ENCODE measurements around the gene HPS1.
"Not testable (repeated sequence)": the region's sequence is repeated elsewhere in the genome, so short reads cannot be mapped to it uniquely, and the experiment has no call there.

HPS1 gene

DNA sequence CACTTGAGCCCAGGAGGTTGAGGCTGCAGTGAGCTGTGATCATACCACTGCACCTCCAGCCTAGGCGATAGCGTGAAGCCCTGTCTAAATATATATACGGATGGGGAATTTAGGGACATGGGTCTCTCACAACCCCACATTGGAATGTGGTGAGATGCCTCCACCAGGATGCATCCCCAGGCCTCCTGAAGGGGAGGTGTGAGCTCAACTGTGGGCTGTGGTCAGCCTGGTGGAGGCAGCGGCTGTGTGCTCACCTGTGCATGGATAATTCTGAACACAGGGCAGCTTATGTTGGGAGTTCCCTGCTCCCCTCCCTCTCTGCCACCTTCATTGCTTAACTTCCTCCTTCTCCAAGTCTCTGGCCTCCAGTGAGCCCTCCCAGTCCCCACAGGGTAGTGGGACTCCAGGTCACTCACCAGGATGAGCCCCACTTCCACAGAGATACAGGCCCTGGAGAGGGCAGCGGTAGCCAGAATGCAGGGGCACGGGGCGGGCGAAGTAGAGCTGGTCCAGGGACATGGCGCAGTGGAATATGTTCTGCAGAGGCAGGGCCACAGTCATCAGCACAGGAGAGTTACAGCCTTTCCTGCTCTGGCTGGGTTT lies 62.1 kb downstream of the HPS1 start:
- no peak for DNase-seq

DNA sequence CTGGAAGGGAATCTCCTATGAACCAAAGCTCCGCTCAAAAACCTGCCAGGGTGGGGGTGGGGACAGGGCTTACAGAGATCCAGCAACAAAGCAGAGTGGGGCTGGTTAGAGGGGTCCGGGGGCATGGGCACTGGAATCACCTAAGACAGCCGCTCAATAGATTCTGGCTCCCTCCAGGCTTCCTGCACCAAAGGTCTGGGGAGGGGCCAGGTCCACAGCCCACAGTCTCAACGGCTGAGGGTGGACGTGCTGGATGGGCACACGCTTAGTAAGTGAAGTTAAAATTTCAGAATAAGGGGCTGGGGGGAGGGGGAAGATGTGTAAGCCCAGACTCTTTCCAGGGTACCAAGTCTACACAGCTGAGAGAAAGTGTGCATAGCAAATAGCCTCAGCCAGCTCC lies 62.9 kb downstream of the HPS1 start:
- no peak for DNase-seq

DNA sequence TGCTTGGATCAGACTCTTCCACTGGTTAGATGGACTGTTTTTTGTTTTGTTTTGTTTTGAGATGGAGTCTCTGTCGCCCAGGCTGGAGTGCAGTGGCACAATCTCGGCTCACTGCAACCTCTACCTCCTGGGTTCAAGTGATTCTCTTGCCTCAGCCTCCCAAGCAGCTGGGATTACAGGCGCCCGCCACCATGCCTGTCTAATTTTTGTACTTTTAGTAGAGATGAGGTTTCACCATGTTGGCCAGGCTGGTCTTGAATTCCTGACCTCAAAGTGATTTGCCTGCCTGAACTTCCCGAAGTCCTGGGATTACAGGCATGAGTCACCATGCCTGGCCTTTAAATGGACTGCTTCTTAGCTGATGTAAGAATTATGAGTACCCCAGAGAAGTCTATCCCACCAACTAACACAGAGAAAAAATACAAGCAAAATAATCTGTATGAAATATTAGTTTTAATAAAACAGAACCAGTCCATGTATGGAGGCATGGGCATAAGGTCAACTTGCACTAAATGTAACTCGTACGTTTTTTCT lies 63.5 kb downstream of the HPS1 start:
- DNase-seq: not testable (repeated sequence)

DNA sequence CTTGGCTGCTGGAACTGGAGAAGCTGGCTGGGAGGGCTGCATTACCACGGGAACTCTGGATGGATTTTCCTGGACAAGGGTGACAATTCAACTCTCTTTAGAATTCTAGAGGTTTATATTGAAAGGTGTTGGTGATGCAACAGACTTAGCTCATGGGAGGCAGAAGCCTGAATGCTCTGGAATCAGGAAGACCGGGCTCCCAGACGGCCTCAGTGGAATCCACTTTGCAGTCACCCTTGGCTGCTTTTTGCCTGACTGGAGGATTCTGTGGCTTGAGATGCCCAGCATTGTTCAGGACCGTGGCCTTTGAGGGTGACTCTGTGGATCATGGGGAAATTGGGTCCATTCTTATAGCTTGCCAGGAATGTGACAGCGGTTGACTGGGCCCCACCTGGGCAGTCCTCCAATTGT lies 64.0 kb downstream of the HPS1 start:
- DNase-seq: no peak

DNA sequence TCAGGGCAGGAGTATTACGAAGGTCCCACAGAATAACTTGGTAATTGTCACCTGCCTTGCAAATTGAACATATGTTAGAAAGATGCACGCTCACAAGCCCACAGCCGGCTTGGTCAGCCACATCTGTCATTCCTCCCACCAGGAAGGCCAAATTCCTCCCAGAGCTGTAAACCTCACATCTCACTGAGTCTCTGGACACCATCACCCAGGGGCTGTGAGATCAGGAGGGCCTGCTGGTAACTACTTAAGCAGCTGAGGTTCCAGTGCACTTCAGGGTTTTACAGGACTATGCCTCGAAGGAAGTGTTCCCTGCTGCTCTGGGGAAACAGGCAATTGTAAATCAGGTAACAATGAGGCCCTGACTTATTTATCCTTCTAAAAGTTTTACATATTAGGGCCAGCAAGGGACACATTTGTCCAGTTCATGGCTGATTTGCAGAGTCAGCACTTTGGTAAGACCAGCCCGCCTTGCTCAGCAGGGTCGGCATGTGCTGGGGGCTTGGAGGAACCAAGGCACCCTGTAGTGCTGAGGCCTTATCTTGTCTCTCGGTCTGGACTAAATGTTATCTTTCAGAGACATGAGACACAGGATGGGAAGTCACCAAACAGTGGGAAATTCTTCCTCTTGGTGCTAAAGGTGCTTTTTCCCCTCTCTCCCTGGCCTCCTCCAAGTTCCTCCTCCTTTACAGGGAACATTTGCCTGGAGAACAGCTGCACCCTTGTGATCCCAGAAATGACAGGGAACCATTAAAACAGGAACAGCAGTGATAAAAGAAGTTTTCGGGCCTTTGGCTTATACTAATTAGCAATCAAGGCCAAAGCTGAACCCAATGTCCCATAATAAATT lies 66.0 kb downstream of the HPS1 start:
- DNase-seq: no peak

DNA sequence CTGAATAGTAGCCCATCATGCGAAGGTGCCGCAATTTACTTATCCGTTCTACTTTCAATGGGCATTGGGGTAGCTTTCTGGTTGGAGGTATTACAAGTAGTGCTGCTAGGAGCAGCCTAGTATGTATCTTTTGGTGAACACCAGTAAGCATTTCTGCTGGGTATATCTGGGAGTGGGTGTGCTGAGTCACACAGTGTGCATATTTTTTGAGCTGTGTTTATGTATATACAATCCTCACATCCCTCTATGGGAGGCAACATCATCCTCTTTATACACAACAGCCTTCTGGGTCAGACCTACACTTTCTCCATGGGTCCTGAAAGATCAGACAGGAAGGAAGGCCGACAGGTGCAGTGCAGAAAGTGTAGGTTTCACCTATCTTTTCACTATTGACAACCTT lies 68.0 kb downstream of the HPS1 start:
- DNase-seq: no peak

DNA sequence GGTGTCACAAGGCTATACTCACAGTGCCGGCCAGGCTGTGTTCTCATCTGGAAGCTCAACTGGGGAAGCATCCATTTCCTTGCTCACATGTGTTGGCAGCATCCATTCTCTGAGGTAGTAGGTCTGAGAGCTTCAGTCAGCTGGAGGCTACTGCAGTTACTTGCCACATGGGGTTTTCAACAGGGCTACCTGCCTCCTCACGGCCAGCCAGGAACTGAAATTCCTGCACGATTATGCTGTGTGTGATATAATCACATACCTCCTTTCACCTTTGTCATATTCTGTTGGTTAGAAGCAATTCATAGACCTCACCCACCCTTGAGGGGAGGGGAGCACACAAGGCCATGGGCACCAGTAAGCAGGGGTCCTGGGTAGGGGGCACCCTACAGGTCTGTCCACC lies 69.2 kb downstream of the HPS1 start:
- no peak for DNase-seq

DNA sequence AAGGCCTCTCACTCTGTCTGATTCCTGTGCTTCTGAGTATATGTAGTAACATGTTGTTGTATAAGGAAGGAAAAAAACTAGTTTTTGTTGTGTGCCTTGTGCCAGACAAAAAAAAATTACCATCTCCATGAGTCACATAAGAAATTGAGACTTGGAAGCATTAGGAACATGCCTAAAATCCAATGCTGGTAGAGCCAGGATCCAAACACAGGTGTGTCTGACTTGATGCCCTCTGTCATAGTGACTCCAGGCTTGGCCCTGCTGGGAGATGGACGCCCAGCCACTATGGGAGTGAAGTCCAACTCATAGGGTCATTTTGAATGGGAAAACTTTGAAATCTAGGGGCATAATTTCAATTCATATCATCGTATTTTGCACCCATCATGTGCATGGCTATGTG lies 69.7 kb downstream of the HPS1 start:
- no peak for DNase-seq

DNA sequence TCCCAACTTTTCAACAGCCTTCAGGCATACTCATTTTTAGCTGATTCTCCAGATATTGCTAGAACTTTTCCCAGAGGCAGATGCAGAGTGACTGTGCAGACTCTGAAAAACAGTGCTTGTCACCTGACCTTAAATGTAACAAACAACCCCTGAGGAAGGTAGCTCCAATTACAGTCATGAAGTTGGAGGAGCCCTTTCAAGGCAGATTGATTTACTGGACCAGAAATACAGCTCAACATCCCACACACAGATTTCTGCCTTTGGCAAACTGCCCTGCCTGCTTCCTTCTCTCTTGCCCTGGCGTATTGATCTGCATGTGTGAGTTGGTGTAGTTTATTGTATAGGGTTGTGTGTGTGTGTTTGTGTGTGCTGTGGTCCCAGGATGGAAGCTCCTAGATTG lies 70.2 kb downstream of the HPS1 start:
- no peak for DNase-seq

DNA sequence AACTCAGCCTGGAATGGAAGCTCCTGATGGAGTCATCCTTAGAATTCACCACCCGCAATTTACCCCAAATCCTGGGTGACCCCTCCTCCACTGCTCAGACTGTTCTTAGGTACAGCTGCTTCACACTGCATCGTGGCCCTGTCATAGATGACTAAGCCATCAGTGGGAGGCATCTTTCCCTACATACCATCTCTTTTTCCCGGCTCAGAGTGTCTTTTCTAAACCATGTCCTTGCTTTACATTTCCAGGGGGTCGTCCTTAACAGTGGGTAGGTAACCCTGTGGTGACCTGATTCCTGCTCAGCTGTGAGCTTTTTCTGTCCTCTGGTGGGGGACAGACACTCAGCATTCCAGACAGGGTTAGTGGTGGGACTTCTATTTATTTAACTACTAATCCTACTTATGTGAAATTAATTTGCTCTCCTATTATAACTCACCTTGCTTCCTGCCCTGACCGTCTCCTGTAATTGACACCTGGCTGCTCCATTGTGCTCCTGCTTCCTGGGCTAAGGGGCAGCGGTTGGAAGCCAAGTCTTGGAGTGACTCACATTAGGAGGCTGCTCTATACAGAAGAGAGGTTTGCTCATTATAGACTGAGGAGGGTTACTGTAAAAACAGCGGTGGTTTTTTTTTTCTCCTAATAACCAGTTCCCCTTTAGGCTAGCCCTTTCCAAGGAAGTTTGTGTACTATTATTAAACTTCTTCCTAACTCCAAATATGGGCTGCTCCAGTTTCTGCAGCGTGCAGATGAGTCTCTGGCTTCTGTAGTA lies 72.3 kb downstream of the HPS1 start:
- DNase-seq: no peak

DNA sequence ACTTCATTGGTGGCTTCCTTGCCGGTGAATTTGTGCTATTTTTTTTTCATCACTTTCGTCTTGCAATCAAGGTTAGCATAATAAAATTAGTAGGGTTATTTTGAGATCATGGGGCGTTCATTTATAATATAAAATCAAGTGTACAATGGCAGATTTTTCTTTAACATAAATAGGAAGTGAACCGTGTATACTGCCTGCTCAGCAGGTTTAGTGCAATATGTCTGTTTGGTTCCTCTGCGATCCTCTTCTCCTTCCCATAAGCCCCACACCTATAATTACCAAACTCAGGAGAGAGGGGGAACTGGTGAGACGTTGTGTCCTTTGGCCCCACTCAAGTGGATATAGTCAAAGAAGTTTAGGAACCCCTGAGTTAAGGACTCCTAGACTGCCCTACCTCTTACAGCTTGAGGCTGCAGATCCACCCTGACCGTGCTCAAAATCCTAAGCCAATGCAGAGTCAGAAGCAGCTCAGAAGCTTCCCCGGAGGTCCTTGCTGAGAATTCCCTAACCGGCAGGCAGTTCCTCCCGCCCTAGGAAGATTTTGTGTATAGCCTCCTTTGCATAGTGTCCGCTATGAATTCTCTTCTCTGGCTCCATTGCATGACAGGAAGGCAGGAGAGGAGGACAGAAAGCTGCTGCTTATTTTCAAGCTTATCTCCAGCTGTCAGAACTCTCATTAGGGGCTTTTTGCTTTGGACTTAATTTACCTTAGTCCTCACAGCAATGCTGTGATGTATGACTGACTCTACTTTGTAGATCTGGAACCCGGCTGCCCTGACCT lies 73.3 kb downstream of the HPS1 start:
- no peak for DNase-seq

DNA sequence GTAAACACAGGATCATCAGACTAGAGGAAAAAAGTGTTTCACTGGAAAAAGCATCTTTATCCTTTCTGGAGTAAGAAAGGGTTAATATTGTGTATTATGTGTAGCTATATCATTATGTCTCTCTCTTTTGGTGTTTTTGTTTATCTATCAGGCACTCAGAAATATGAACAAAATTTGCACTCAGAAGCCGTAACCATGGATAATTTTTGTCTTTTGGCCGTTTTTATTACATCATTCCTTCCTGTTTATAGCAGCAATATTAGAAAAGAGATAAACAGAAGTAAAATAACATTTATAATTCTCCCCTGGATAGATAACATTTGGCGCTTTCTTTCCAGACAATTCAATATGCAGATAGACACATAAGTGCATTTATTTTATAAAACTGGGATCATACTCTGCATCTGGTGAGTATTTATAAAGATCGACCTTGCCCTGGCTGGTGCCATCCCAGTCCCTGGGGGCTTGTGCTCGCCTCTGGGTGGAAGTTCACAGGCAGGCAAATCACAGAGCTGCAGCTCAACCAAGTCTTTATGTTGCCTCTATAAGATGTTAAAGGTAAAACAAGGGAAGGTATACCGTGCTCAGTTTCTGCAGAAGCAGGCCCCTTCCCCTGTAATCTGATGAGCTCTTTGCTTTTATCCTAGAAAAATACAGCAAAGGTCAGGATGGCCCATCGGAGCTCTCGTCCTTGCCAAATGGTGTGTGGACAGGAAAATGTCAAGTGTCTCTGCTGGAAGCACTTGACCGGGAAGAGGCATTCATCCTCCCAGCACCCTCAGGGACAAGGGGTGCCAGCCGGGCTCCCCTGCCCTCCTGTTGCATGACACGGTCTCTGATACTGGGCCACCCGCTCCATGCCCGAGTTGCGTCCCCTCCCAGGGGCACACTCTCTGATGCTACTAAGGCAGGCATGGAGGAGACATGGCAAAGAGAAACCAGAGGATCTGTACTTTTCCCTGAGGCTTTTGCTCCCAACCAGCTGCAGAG lies 75.6 kb downstream of the HPS1 start:
- no peak for DNase-seq

DNA sequence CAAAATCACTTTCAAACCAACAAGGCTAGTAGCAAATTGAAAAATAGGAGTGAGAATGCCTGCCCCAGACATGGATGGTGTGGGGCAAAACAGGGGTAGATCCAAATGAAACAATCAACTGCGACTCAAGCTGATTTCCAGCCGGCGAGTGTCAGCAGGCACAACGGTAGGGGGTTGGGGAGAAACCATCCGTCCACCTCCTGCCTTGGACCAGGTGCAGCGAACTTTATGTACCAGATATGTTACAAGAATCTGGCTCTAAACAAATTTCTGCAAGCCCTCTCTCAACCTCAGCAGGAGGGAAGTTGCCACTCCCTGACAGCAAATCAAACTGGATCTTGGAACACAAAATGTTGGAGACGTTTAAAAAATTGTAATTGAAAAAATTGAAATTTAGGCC lies 76.9 kb downstream of the HPS1 start:
- no peak for DNase-seq

DNA sequence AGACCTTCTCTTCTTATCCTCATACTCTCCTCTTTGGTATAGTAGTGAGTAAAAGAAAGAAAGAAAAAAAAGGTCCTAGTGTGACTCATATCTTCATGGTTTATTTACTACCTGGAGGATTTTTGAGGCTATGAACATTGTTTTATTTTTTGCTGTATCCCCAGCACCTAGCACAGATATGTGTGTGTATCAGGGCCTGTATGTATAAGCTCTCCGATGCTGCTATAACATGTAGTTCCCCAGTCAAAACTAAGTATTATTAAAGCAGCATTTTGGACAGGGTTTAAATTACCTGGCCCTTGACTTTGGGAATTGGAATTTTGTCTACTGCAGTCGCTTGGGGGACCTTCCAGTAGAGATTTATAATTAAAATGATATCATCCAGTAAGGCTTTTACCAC lies 78.1 kb downstream of the HPS1 start:
- no peak for DNase-seq

DNA sequence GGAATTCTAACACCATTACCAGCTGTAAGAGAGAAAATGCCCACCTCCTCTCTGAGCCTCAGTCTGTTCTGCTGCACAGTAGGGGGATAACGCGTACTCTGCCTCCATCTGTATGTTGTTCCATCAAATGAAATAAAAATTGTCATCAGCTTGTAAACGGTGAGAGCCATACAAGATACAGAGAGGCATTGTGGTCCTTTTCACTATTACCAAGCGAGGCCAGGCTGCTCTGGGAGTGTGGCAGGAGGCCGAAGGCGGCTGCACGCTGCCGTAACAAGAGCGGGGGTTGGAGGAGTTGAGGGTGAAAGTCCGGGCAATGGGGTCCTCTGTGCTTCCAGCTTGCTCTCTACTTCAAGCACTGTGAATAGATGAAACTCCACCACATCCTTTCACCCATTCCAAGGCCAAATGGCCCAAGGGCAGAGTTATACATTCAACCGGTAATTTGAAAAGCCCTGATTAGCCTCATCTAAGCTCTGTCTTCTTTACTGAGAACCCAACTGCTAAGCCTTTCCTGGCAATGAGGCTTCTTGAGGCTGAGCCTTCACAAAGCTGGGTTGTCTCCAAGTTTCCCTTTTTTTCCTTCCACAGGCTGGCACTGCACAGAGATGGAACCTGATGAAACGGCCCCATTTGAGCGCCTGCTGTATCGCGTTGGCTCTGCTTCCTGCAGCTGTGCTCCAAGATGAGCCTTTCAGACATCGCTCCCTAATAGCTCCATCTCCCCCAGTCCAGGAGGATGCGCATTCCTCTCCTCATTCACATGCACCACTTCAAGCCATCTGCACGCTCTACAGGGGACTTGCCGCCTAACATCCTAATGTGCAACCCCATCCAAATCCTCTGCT lies 78.9 kb downstream of the HPS1 start:
- DNase-seq: no peak

Measured in CD4-positive, alpha-beta T cell treated with Interleukin-4 for 1 hour (primary cell).